Activated naive CD8-positive, alpha-beta T cell treated with anti-CD3 and anti-CD28 coated beads, Interleukin-2, amount 10 ng/mL, durations not matched to agents 7 days and 5 days (primary cell): ENCODE measurements around the gene BTG2. TPM values are rescaled to one million over a fixed set of nuclear protein-coding genes. Genes with fewer than 3 reads are reported as not detected.
A peak's percentile ranks its signal among the peaks of the same experiment; 100 is the strongest.

Source experiments
- ATAC-seq: fragments of 150-1000 bp; cut with Tn5 transposase; one replicate; pipeline ENCODE4 v1.10.0; 2021; ENCODE audit warnings: low read depth, moderate library complexity
- POLR2A ChIA-PET: fragments of 350-600 bp; sonication (Branson Sonifier 250); formaldehyde crosslinking; loops from one replicate; lab custom pipeline; 2021; ENCODE audit warnings: antibody characterized with exemption; lab: Charles Lee
- DNase-seq: peaks from one replicate; pipeline ENCODE4 v3.0.0; 2021
- H3K27ac Mint-ChIP-seq: one replicate; pipeline ENCODE4 v1.8.0; 2022; ENCODE audit warnings: mild to moderate bottlenecking, mixed read lengths
- H3K27me3 Mint-ChIP-seq: one replicate; pipeline ENCODE4 v1.8.0; 2022; ENCODE audit warnings: mild to moderate bottlenecking, moderate library complexity, mixed read lengths
- H3K36me3 Mint-ChIP-seq: one replicate; pipeline ENCODE4 v1.8.0; 2021; ENCODE audit warnings: mild to moderate bottlenecking, mixed read lengths
- H3K4me1 Mint-ChIP-seq: one replicate; pipeline ENCODE4 v1.8.0; 2021; ENCODE audit warnings: mixed read lengths
- H3K4me3 Mint-ChIP-seq: one replicate; pipeline ENCODE4 v1.8.0; 2022; ENCODE audit warnings: mild to moderate bottlenecking, moderate library complexity, mixed read lengths
- H3K9me3 Mint-ChIP-seq: one replicate; pipeline ENCODE4 v1.8.0; 2021; ENCODE audit warnings: mixed read lengths
- total RNA-seq, 2 experiments: library from RNA; stranded (reverse); gene quantifications; one replicate each; pipeline ENCODE4 v1.2.3, GENCODE V29; 2021

BTG2 gene
- total RNA-seq, 2 experiments from 2014 or later: 90.3 to 99.8 TPM

DNA sequence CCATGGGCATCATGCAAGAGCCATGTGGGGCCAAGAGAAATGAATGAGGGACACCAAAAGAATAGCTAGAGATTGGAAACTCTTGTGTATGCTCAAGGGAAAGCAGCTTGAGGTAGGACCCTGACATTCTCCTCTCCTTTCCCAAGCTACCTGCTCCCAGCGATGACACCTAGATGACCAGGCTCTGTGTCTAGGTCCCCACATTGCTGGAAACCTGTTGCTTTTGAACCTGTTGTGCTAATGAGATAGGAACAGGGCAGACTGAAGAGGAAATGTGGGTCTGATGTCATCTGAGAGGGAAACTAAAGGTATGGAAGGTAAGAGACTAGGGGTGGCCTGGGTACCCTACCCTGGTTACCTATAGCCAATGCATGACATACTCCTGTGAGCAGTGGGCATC is 43.8 kb downstream of the BTG2 start:
- peaks cover 2% of the 10 kb centered on the region for H3K4me1 Mint-ChIP-seq
- no peaks in the 10 kb centered on the region for H3K9me3 Mint-ChIP-seq
- peaks cover 13% of the 10 kb centered on the region for H3K27me3 Mint-ChIP-seq
- no peak for DNase-seq
- no peak overlapping the region for H3K27ac Mint-ChIP-seq
- no peaks in the 10 kb centered on the region for H3K36me3 Mint-ChIP-seq
- no peak for ATAC-seq
- POLR2A ChIA-PET: no interaction called here
- H3K4me3 Mint-ChIP-seq: no peak overlapping the region

- H3K27ac Mint-ChIP-seq: no peak overlapping the region
Observed at GRCh38 chr1:203349773-203350524, 44.6 kb downstream of the BTG2 start.

DNA sequence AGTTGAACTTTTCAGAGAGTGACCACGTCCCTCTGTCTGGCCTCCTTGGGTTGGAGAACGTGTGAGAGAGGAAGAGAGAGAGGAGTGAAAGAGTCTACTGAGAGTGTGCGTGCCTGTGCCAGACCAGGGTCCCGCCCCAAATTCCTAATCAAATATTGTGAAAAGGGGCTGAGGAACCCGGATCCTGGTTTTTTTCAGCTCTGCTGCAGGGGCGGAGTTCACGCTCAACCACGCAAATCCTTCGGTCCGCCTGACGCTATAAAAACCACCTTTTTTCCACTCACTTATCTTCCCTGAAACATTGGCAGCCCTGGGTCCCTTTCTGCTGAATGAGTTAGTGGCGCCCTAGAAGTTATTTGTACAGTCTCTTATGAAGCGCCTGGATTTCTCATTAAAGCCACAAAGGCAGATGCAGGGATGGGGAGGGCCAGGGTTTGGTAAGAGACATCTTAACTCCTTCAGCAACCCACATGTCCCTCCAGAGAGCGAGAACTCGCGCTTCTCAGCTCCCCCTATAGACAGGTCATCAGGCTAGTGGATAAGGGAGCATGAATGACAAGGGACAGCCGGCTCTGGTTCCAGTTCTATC is 45.8 kb downstream of the BTG2 start, which contains the start of gene FMOD:
Gene FMOD (minus strand): TSS at position 86 of the 589 bp plus-strand sequence. CDS start 2,852 bp downstream, outside the sequence.
- ATAC-seq (no peak), DNase-seq (no peak)
- POLR2A ChIA-PET: no interaction called here
- Mint-ChIP-seq H3K4me3 (peak within 1 kb of the TSS; percentile 11), H3K36me3 (no peaks in the 10 kb centered on the region), H3K4me1 (peaks cover 6% of the 10 kb centered on the region), H3K27ac (no peak within 1 kb of the TSS), H3K27me3 (peaks cover 19% of the 10 kb centered on the region), H3K9me3 (peaks cover 2% of the 10 kb centered on the region)

More at GRCh38 chr1:203349773-203350524, 44.6 kb downstream of the BTG2 start:
- DNase-seq: no peak
- Mint-ChIP-seq H3K27me3 (peaks cover 13% of the 10 kb centered on the region), H3K36me3 (no peaks in the 10 kb centered on the region), H3K4me3 (no peak overlapping the region), H3K9me3 (no peaks in the 10 kb centered on the region), H3K4me1 (peaks cover 6% of the 10 kb centered on the region)
- POLR2A ChIA-PET: no interaction called here
- ATAC-seq: no peak

- DNase-seq (no peak), ATAC-seq (no peak)
- H3K27me3 Mint-ChIP-seq: peaks cover 32% of the 10 kb centered on the region
- no peaks in the 10 kb centered on the region for H3K36me3 Mint-ChIP-seq
- no peak overlapping the region for H3K27ac Mint-ChIP-seq
- H3K4me1 Mint-ChIP-seq: peaks cover 6% of the 10 kb centered on the region
- POLR2A ChIA-PET: no interaction called here
- no peak overlapping the region for H3K4me3 Mint-ChIP-seq
- peaks cover 6% of the 10 kb centered on the region for H3K9me3 Mint-ChIP-seq
Observed at GRCh38 chr1:203353486-203353885, 48.2 kb downstream of the BTG2 start.

- no peak overlapping the region for H3K27ac Mint-ChIP-seq
- peaks cover 6% of the 10 kb centered on the region for H3K9me3 Mint-ChIP-seq
- H3K27me3 Mint-ChIP-seq: peaks cover 39% of the 10 kb centered on the region
- peaks cover 6% of the 10 kb centered on the region for H3K4me1 Mint-ChIP-seq
- POLR2A ChIA-PET: no interaction called here
- no peaks in the 10 kb centered on the region for H3K36me3 Mint-ChIP-seq
- no peak for DNase-seq
- ATAC-seq: no peak
- H3K4me3 Mint-ChIP-seq: no peak overlapping the region
Observed at GRCh38 chr1:203354246-203354645, 48.9 kb downstream of the BTG2 start.

- Mint-ChIP-seq H3K4me1 (peaks cover 4% of the 10 kb centered on the region), H3K4me3 (no peak overlapping the region), H3K27ac (no peak overlapping the region), H3K9me3 (peaks cover 6% of the 10 kb centered on the region), H3K27me3 (peaks cover 46% of the 10 kb centered on the region), H3K36me3 (no peaks in the 10 kb centered on the region)
- POLR2A ChIA-PET: no interaction called here
- no peak for DNase-seq
- no peak for ATAC-seq
Observed at GRCh38 chr1:203359010-203359571, 53.8 kb downstream of the BTG2 start.

Other genes starting within 250 kb of the BTG2 start
- not detected for gene MYOG, start 219.5 kb upstream of the BTG2 start, total RNA-seq
- gene ADORA1, start 177.8 kb upstream of the BTG2 start, total RNA-seq: not detected
- gene MYBPH, start 129.7 kb upstream of the BTG2 start, total RNA-seq: not detected
- under 1 TPM; 0.37 to 0.53 TPM for gene CHI3L1, start 118.8 kb upstream of the BTG2 start, total RNA-seq
- 1 to 10 TPM in 1 of 2 experiments, under 1 TPM in 1; 0.67 to 1.0 TPM for gene CHIT1, start 75.8 kb upstream of the BTG2 start, total RNA-seq
- gene FMOD, start 45.6 kb downstream of the BTG2 start, total RNA-seq: not detected
- not detected for gene PRELP, start 170.3 kb downstream of the BTG2 start, total RNA-seq
- gene OPTC, start 188.6 kb downstream of the BTG2 start, total RNA-seq: not detected